ENCODE measurements around the gene MYH2.

Gene MYH2

GRCh38 chr17:10516065-10516464, 33.4 kb downstream of the MYH2 start:
- DNase-seq (ENCODE audit: low spot score), result no peak

GRCh38 chr17:10513299-10514067, 36.0 kb downstream of the MYH2 start:
- DNase-seq (ENCODE audit: low spot score), result no peak

- DNase-seq (ENCODE audit: low spot score), result no peak
These were observed 36.6 kb downstream of the MYH2 start for GRCh38 chr17:10512856-10513255.

GRCh38 chr17:10499950-10500349, 49.5 kb downstream of the MYH2 start:
- no peak for DNase-seq (ENCODE audit: low spot score)

GRCh38 chr17:10492004-10492403, 57.5 kb downstream of the MYH2 start:
- DNase-seq (ENCODE audit: low spot score), result no peak

- no peak for DNase-seq (ENCODE audit: low spot score)
These were observed 67.2 kb downstream of the MYH2 start for GRCh38 chr17:10482252-10482651.

- DNase-seq (ENCODE audit: low spot score), result no peak
These were observed 71.8 kb downstream of the MYH2 start for GRCh38 chr17:10477701-10478100.

- no peak for DNase-seq (ENCODE audit: low spot score)
These were observed 74.9 kb downstream of the MYH2 start for GRCh38 chr17:10474536-10474935.

- no peak for DNase-seq (ENCODE audit: low spot score)
These were observed 77.6 kb downstream of the MYH2 start for GRCh38 chr17:10471858-10472257.
